Fibroblast of villous mesenchyme (primary cell): ENCODE measurements around the gene VSIG2. TPM values are rescaled to one million over a fixed set of nuclear protein-coding genes. Genes with fewer than 3 reads are reported as not detected.

ENCODE experiments used
- DNase-seq: peaks from one replicate; pipeline ENCODE4 v3.0.0-alpha.2; 2010; ENCODE audit warnings: low read depth
- H3K4me3 ChIP-seq: 2 replicates; pipeline ENCODE4 v1.5.1; 2011; ENCODE audit warnings: low read depth, mild to moderate bottlenecking, low read length
- total RNA-seq: library from RNA; depleted of rRNA; stranded (reverse); fragments of >200 nt; gene quantifications from 2 replicates; pipeline ENCODE4 v1.2.3, GENCODE V29; 2012
- TF ChIP-seq, protein P1 (sequence below): IDR thresholded peaks from 2 replicates; pipeline ENCODE4 v1.5.1; 2012; ENCODE audit warnings: low read depth, mild to moderate bottlenecking, low read length; ENCODE audit not compliant: insufficient read depth

Gene VSIG2
- total RNA-seq, 1 donor = under 0.01 TPM

DNA sequence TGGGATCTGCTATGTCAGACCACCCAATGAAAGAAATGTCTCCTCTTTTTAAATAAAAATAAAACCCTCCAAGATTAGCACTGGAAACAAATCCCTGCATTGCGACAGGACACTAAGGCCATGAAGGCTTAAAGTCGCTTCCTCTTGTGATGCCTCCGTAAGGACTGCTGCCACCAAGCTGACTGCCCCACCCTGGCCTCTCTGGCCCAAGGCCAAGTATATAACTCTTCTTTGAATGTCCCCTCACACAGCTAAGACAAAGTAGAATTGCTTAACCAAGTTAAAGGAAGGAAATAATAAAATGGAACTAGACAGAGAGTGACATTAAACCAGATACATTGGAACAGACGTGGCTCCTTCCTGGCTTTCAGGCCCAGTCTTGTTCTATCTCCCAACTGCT lies 19.8 kb downstream of the VSIG2 start:
- DNase-seq = no peak
- H3K4me3 ChIP-seq = no peak overlapping the region
- TF ChIP-seq, protein P1, sequence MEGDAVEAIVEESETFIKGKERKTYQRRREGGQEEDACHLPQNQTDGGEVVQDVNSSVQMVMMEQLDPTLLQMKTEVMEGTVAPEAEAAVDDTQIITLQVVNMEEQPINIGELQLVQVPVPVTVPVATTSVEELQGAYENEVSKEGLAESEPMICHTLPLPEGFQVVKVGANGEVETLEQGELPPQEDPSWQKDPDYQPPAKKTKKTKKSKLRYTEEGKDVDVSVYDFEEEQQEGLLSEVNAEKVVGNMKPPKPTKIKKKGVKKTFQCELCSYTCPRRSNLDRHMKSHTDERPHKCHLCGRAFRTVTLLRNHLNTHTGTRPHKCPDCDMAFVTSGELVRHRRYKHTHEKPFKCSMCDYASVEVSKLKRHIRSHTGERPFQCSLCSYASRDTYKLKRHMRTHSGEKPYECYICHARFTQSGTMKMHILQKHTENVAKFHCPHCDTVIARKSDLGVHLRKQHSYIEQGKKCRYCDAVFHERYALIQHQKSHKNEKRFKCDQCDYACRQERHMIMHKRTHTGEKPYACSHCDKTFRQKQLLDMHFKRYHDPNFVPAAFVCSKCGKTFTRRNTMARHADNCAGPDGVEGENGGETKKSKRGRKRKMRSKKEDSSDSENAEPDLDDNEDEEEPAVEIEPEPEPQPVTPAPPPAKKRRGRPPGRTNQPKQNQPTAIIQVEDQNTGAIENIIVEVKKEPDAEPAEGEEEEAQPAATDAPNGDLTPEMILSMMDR = no peak

DNA sequence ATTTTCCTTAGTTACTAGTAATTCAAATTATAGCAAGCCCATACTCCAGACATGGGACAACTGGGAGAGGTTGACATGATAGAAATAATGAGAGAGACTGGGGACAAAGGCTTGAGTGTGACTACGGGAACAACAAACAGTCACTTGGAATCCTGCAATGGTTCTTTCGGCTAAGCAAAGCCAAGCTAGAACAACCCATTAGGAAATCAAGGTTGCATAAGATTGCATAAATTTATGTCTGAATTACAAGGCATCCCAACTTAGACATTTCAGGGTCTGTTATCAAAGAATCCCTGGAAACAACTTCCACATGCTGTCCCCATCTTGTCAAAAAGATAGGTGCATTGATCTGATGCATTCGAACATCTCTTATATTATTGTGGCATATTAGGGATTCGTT lies 22.5 kb downstream of the VSIG2 start:
- no peak for DNase-seq
- H3K4me3 ChIP-seq = no peak overlapping the region
- TF ChIP-seq, protein P1 = no peak

DNA sequence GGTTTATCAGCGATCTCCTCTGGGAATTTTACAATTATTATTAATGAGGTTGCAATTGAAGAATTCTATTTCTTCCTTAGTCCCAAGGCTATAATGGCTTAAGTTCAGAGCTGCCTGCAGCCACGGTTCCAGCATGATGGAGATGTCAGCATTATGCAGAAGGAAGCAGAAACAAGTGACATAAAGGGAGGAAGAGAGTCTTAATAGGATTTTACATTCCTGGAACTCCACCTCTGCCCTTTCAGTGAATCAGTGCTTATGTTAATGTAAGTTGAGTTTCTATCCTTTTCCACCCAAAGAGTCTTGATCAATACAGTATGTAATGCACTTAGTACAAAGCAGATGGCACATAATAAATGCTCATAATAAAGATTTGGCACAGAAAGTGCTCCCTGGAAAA lies 23.9 kb downstream of the VSIG2 start:
- no peak for DNase-seq
- H3K4me3 ChIP-seq = no peak overlapping the region
- TF ChIP-seq, protein P1 = no peak

DNA sequence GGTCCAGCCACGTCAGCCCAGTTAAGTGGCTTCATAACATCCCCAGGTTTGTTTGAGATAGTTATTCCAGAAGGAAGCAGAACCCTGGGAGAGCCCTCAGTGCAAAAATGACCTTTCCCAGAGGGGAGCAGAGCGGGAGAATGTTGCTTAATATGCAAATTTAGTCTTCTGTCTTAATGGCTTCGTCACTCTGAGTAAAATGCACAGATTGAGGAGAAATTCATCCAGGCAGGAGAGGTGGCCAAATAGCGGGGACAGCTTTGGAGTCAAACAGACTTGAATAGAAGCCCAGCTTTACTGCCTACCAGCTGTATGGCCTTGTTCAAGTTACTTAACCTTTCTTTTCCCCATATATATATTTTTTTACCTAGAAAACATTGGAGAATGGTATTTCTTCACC lies 24.6 kb downstream of the VSIG2 start:
- TF ChIP-seq, protein P1 = no peak
- no peak overlapping the region for H3K4me3 ChIP-seq
- no peak for DNase-seq

DNA sequence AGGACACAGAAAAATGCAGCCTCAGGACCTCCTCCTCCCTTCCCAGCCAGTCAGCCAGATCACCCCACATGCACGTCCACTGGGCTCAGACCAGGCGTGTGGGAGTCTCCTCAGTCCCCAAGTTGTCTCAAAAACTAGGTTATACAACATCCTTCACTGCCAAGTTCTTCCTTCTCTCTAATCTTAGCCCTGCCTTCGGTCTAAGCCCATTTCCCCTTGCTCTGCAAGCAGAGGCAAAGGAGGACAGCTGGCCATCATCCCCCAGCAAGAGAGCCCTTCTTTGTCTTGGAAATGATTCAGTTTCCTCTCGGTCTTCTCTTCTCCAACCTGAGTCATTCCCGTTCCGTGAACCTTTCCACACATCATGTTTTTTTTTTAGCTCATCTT lies 26.3 kb downstream of the VSIG2 start:
- TF ChIP-seq, protein P1 = no peak
- DNase-seq = no peak
- H3K4me3 ChIP-seq = no peak overlapping the region

DNA sequence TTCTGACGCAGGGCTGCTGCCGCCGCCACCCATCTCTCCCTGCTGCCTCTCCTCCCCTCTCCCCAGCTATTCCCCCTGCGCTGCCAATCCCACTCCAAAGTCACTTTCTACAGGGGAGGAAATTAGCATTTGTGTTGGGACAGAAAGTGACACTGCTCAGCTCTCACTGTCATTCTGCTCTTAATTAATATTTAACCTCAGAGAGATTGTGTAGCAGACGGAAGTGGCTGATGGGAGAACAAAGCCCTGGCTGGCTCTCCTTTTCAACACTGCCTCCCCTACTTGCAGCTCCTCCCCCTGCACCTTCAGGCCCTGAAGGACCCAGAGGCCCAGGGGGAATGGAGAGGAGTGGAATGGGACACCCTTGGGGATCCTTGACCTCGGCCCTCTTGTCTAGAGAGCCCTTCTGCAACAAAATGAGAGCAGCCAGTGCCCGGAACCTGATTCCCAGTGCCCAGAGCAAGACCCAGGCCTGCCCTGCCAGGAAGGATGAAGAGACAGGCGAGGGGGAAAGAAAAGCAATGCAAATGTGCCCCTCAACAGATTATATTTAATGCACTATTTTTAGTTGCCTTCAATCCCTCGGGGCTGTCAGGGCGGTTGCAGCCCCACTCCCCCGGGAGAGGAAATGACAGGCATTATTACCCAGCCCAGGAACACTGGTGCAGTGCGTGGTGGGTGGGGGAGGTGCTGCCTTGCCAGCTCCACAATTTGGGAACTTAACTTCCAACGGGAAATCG lies 26.9 kb downstream of the VSIG2 start:
- no peak overlapping the region for H3K4me3 ChIP-seq
- TF ChIP-seq, protein P1 = no peak
- DNase-seq = no peak

DNA sequence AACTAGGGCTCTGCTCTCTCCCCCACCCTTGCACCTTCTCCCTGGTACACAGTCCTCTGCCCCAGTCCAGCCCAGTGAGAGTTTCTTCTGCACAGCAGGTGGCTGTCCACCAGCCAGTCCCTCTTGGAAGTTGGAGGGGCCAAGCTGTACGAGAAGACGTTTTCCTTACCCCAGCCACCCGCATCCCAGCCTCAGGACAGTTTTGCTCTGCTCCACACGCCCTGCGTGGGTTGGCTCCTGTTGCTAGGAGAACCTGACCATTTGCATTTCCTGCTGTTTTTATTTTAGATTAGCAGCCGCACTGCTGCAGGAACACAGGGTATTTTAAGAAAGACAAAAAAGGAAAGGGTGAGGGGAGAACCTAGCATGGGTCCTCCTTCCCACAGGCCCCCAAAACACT lies 29.9 kb downstream of the VSIG2 start:
- TF ChIP-seq, protein P1 = no peak
- H3K4me3 ChIP-seq = no peak overlapping the region
- DNase-seq = no peak
